MM.1S (cell line): ENCODE results near the gene ZKSCAN1.

Source experiments
- DNase-seq: peaks from one replicate; pipeline ENCODE4 v3.0.0-alpha.2; 2015
- H2AFZ ChIP-seq: fragments of 300-600 bp; sonication (generic); 2 replicates; pipeline ENCODE4 v1.6.0; 2016; ENCODE audit warnings: antibody characterized with exemption, low read length
- H3F3A ChIP-seq: fragments of 300-600 bp; sonication (generic); 2 replicates; pipeline ENCODE4 v1.6.1; 2016; ENCODE audit warnings: mild to moderate bottlenecking, antibody characterized with exemption, low read length, moderate library complexity, mixed read lengths; ENCODE audit not compliant: insufficient read depth
- H3K27ac ChIP-seq: fragments of 300-600 bp; sonication (generic); 2 replicates; pipeline ENCODE4 v1.5.1; 2016; ENCODE audit warnings: mild to moderate bottlenecking, low read length
- H3K27me3 ChIP-seq: fragments of 300-600 bp; sonication (generic); replicated peaks from 2 replicates; pipeline ENCODE4 v1.6.0; 2016; ENCODE audit warnings: low read length; ENCODE audit not compliant: insufficient read depth
- H3K36me3 ChIP-seq: fragments of 300-600 bp; sonication (generic); replicated peaks from 2 replicates; pipeline ENCODE4 v1.6.1; 2016; ENCODE audit warnings: mild to moderate bottlenecking, low read length, mixed read lengths; ENCODE audit not compliant: insufficient read depth
- H3K4me1 ChIP-seq: fragments of 300-600 bp; sonication (generic); 2 replicates; pipeline ENCODE4 v1.6.1; 2016; ENCODE audit warnings: low read length, mixed read lengths
- H3K4me2 ChIP-seq: fragments of 300-600 bp; sonication (generic); 2 replicates; pipeline ENCODE4 v1.6.0; 2016; ENCODE audit warnings: low read depth, low read length
- H3K4me3 ChIP-seq: fragments of 300-600 bp; sonication (generic); 2 replicates; pipeline ENCODE4 v1.5.1; 2016; ENCODE audit warnings: low read length, mixed read lengths
- H3K79me2 ChIP-seq: fragments of 300-600 bp; sonication (generic); 2 replicates; pipeline ENCODE4 v1.6.1; 2016; ENCODE audit warnings: mixed run types, low read length, mixed read lengths
- H3K9ac ChIP-seq: fragments of 300-600 bp; sonication (generic); 2 replicates; pipeline ENCODE4 v1.6.1; 2016; ENCODE audit warnings: low read length, mixed read lengths
- H3K9me2 ChIP-seq: fragments of 300-600 bp; sonication (generic); replicated peaks from 2 replicates; pipeline ENCODE4 v1.6.1; 2016; ENCODE audit warnings: mild to moderate bottlenecking, low read length, mixed read lengths; ENCODE audit not compliant: insufficient read depth
- H3K9me3 ChIP-seq: fragments of 300-600 bp; sonication (generic); replicated peaks from 2 replicates; pipeline ENCODE4 v1.6.1; 2016; ENCODE audit warnings: mild to moderate bottlenecking, low read length, mixed read lengths; ENCODE audit not compliant: insufficient read depth
- H4K20me1 ChIP-seq: fragments of 300-600 bp; sonication (generic); 2 replicates; pipeline ENCODE4 v1.6.1; 2016; ENCODE audit warnings: mild to moderate bottlenecking, low read length, moderate library complexity, mixed read lengths; ENCODE audit not compliant: insufficient read depth
- EZH2 ChIP-seq: fragments of 300-600 bp; sonication (generic); optimal IDR thresholded peaks from 2 replicates; pipeline ENCODE3; 2017; ENCODE audit warnings: low read depth, mild to moderate bottlenecking, antibody characterized with exemption, low read length, mixed read lengths
- EZH2phosphoT487 ChIP-seq: fragments of 300-600 bp; sonication (generic); IDR thresholded peaks from 2 replicates; pipeline ENCODE4 v1.6.1; 2018; ENCODE audit warnings: antibody characterized with exemption, low read length
- TF ChIP-seq, protein P1 (sequence below): fragments of 300-600 bp; sonication (generic); IDR thresholded peaks from 2 replicates; pipeline ENCODE4 v1.5.1; 2016; ENCODE audit warnings: antibody characterized with exemption, low read length, mixed read lengths

The ZKSCAN1 gene

DNA sequence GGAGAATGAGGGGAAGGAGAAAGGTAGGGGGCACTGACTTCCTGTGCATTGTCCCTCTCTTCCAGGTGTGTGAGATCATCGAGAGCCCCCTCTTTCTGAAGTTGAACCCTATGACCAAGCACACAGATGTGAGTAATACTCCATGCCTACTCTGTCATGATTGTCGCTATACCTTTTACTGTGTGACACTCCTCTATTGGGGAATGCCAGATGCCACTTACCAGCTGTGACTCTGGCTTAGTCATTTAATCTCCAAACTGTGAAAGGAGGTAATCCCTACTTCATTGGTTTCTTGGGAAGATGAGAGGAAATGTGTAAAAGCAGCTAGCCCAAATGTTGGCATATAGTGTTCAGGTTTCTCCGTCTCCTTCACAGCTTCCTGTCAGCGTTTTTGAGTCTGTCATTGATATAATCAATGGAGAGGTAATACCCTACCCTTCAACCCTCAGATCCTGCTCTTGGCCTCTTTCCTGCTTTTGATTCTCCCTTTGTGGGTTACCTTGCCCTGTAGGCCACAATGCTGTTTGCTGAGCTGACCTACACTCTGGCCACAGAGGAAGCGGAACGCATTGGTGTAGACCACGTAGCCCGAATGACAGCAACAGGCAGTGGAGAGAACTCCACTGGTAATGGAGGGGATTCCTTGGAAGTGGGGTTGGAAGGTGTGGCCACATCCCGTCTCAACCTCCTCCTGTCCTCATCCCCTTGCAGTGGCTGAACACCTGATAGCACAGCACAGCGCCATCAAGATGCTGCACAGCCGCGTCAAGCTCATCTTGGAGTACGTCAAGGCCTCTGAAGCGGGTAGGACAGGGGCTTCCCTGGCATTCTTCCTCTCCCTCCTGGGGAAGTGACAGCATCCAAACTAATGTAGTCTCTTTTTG, 75.4 kb downstream of the ZKSCAN1 start:
- H3K9me3 ChIP-seq, result no peaks in the 10 kb centered on the region
- H3K79me2 ChIP-seq, result peaks cover 51% of the 10 kb centered on the region
- H3K36me3 ChIP-seq, result peaks cover 31% of the 10 kb centered on the region
- DNase-seq, result no peak
- peaks cover 9% of the 10 kb centered on the region; the same call in 1 of the 2 replicates for H3K4me1 ChIP-seq
- no peak overlapping the region for H3K4me3 ChIP-seq
- H3K9ac ChIP-seq, result no peak overlapping the region
- H3F3A ChIP-seq, result peaks cover 51% of the 10 kb centered on the region
- H4K20me1 ChIP-seq, result no peaks in the 10 kb centered on the region
- no peak overlapping the region for H2AFZ ChIP-seq
- H3K27ac ChIP-seq, result no peak overlapping the region
- H3K4me2 ChIP-seq, result no peak overlapping the region
- H3K27me3 ChIP-seq, result no peaks in the 10 kb centered on the region
- H3K9me2 ChIP-seq, result no peaks in the 10 kb centered on the region
- TF ChIP-seq EZH2phosphoT487 (no peak), EZH2 (no peak)
- TF ChIP-seq, protein P1, sequence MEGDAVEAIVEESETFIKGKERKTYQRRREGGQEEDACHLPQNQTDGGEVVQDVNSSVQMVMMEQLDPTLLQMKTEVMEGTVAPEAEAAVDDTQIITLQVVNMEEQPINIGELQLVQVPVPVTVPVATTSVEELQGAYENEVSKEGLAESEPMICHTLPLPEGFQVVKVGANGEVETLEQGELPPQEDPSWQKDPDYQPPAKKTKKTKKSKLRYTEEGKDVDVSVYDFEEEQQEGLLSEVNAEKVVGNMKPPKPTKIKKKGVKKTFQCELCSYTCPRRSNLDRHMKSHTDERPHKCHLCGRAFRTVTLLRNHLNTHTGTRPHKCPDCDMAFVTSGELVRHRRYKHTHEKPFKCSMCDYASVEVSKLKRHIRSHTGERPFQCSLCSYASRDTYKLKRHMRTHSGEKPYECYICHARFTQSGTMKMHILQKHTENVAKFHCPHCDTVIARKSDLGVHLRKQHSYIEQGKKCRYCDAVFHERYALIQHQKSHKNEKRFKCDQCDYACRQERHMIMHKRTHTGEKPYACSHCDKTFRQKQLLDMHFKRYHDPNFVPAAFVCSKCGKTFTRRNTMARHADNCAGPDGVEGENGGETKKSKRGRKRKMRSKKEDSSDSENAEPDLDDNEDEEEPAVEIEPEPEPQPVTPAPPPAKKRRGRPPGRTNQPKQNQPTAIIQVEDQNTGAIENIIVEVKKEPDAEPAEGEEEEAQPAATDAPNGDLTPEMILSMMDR, result no peak
